Natural killer cell (primary cell): ENCODE data around the gene NXNL2. TPM values are rescaled to one million over a fixed set of nuclear protein-coding genes. Genes with fewer than 3 reads are reported as not detected.

Experiments
- ATAC-seq, 3 donors: fragments of 150-1000 bp in 2 of 3; fragments of 200-7000 bp in 1 of 3; cut with Tn5 transposase; 1 replicate in 1 of 3; 2 replicates in 2 of 3; pipeline ENCODE4 v1.10.0; 2021; ENCODE audit warnings: mild to moderate bottlenecking in 2 of 3, moderate library complexity in 2 of 3
- DNase-seq, 2 donors: peaks; one replicate each; pipeline versions ENCODE4 v3.0.0 to v3.0.0-alpha.2; 2013 to 2021; ENCODE audit warnings: mixed read lengths in 1 of 2
- H3K27ac ChIP-seq: one replicate; pipeline ENCODE4 v1.5.1; 2013; ENCODE audit warnings: mild to moderate bottlenecking, low read length
- H3K27me3 ChIP-seq: one replicate; pipeline ENCODE4 v1.6.1; 2013; ENCODE audit warnings: low read length; ENCODE audit not compliant: control insufficient read depth, insufficient read depth
- H3K36me3 ChIP-seq: one replicate; pipeline ENCODE4 v1.6.1; 2013; ENCODE audit warnings: low read length; ENCODE audit not compliant: control insufficient read depth, insufficient read depth
- H3K4me1 ChIP-seq: one replicate; pipeline ENCODE4 v1.6.1; 2013; ENCODE audit warnings: low read length; ENCODE audit not compliant: control insufficient read depth, insufficient read depth
- H3K4me3 ChIP-seq: one replicate; pipeline ENCODE4 v1.5.1; 2013; ENCODE audit warnings: low read length
- H3K9me3 ChIP-seq: one replicate; pipeline ENCODE4 v1.6.1; 2013; ENCODE audit warnings: low read length; ENCODE audit not compliant: control insufficient read depth, insufficient read depth
- H3K27ac Mint-ChIP-seq, 2 donors: one replicate each; pipeline ENCODE4 v1.8.0; 2022; ENCODE audit warnings: mild to moderate bottlenecking in 2 of 2, mixed read lengths in 2 of 2, moderate library complexity in 1 of 2
- H3K27me3 Mint-ChIP-seq, 2 donors: one replicate each; pipeline ENCODE4 v1.8.0; 2022; ENCODE audit warnings: low read depth in 2 of 2, mixed read lengths in 2 of 2
- H3K36me3 Mint-ChIP-seq: one replicate; pipeline ENCODE4 v1.8.0; 2022; ENCODE audit warnings: mixed read lengths
- H3K4me1 Mint-ChIP-seq, 2 donors: one replicate each; pipeline ENCODE4 v1.8.0; 2022; ENCODE audit warnings: mixed read lengths in 2 of 2
- H3K4me3 Mint-ChIP-seq: one replicate; pipeline ENCODE4 v1.8.0; 2022; ENCODE audit warnings: mild to moderate bottlenecking, moderate library complexity, mixed read lengths
- H3K9me3 Mint-ChIP-seq, 2 donors: one replicate each; pipeline ENCODE4 v1.8.0; 2022; ENCODE audit warnings: mixed read lengths in 2 of 2
- WGBS: methylation state at CpG from one replicate; pipeline ENCODE4 v1.1.7; 2013; ENCODE audit warnings: missing lambda C conversion rate; ENCODE audit not compliant: insufficient coverage; 5-methylcytosine and 5-hydroxymethylcytosine counted together
- intact Hi-C: fragments of 100-400 bp; cut with micrococcal nuclease; formaldehyde crosslinking; loops from one replicate; pipeline ENCODE4 v1.14.2; 2022
- total RNA-seq, 4 donors: library from RNA; stranded (reverse); fragments of 120-200 nt in 1 of 4; gene quantifications; one replicate each; pipeline versions ENCODE4 v1.2.3 to v1.2.4, GENCODE V29; 2013 to 2022
- TF ChIP-seq, protein P1 (sequence below): fragments of 200-600 bp; IDR thresholded peaks from one replicate; pipeline ENCODE4 v1.8.0; 2022; ENCODE audit warnings: antibody characterized with exemption

The NXNL2 gene
- total RNA-seq, 3 donors from 2014 or later (not counting 1 experiment from before 2014, with no cell fraction given), result not detected

DNA sequence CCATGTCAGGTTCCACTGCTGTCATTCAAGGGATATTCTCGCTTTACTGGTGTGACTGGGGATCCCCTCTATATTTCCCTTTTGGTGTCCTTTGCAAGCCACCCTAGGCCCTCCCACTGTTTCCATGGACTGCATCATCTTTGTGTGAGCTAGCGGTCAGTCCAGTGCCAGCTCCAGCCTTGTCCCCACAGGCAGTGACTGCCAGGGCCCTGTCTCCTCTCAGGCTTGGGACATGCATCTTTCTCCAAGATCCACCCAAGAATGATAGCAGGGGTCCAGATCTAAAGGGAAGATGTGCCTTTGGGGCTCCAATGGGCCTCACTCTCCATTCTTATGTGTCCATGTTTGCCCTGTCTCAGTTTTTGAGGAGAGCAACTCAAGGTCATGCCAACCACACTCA lies 37.8 kb upstream of the NXNL2 start:
- H3K9me3 Mint-ChIP-seq, result no peaks in the 10 kb centered on the region
- H3K27ac ChIP-seq, result no peak overlapping the region
- H3K27me3 Mint-ChIP-seq, result no peaks in the 10 kb centered on the region
- no peaks in the 10 kb centered on the region for H3K4me1 ChIP-seq
- 94% methylated on average over 2 of the region's 2 CpGs for WGBS
- H3K27me3 ChIP-seq, result no peaks in the 10 kb centered on the region
- no peak overlapping the region for H3K27ac Mint-ChIP-seq
- no peaks in the 10 kb centered on the region for H3K9me3 ChIP-seq
- no peak for ATAC-seq
- intact Hi-C loops, result no loop called here
- H3K36me3 Mint-ChIP-seq, result no peaks in the 10 kb centered on the region
- H3K36me3 ChIP-seq, result no peaks in the 10 kb centered on the region
- H3K4me1 Mint-ChIP-seq, result no peaks in the 10 kb centered on the region
- DNase-seq, result no peak
- H3K4me3 Mint-ChIP-seq, result no peak overlapping the region
- TF ChIP-seq, protein P1, sequence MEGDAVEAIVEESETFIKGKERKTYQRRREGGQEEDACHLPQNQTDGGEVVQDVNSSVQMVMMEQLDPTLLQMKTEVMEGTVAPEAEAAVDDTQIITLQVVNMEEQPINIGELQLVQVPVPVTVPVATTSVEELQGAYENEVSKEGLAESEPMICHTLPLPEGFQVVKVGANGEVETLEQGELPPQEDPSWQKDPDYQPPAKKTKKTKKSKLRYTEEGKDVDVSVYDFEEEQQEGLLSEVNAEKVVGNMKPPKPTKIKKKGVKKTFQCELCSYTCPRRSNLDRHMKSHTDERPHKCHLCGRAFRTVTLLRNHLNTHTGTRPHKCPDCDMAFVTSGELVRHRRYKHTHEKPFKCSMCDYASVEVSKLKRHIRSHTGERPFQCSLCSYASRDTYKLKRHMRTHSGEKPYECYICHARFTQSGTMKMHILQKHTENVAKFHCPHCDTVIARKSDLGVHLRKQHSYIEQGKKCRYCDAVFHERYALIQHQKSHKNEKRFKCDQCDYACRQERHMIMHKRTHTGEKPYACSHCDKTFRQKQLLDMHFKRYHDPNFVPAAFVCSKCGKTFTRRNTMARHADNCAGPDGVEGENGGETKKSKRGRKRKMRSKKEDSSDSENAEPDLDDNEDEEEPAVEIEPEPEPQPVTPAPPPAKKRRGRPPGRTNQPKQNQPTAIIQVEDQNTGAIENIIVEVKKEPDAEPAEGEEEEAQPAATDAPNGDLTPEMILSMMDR, result no peak
- H3K4me3 ChIP-seq, result no peak overlapping the region

GRCh38 chr9:88498880-88499279 lies 36.1 kb upstream of the NXNL2 start:
- DNase-seq, result no peak
- H3K9me3 Mint-ChIP-seq, result no peaks in the 10 kb centered on the region
- Histone ChIP-seq H3K27me3 (no peaks in the 10 kb centered on the region), H3K36me3 (no peaks in the 10 kb centered on the region), H3K4me1 (no peaks in the 10 kb centered on the region), H3K27ac (no peak overlapping the region), H3K9me3 (no peaks in the 10 kb centered on the region), H3K4me3 (no peak overlapping the region)
- H3K4me1 Mint-ChIP-seq, result no peaks in the 10 kb centered on the region
- no peak for ATAC-seq
- WGBS, result 89% methylated on average over 6 of the region's 6 CpGs
- intact Hi-C loops, result no loop called here
- no peaks in the 10 kb centered on the region for H3K27me3 Mint-ChIP-seq
- no peak overlapping the region for H3K4me3 Mint-ChIP-seq
- TF ChIP-seq, protein P1, result no peak
- no peaks in the 10 kb centered on the region for H3K36me3 Mint-ChIP-seq
- no peak overlapping the region for H3K27ac Mint-ChIP-seq

DNA sequence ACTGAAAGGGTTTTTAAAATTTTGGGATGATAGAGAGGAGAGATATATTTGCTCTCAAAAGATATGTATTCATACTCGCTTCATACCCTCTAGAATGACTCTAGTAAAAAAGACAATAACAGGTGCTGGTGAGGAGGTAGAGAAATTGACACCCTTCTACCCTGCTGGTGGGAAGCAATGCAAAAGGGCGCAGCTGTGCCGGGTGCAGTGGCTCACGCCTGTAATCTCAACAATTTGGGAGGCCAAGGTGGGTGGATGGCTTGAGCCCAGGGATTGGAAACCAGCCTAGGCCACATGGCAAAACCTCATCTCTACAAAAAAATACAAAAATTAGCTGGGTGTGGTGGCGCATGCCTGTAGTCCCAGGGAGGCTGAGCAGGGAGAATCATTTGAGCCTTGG lies 33.9 kb upstream of the NXNL2 start:
- Mint-ChIP-seq H3K27ac (no peak overlapping the region), H3K4me3 (no peak overlapping the region), H3K4me1 (peaks cover 0 to 7% of the 10 kb centered on the region in 2 donors), H3K36me3 (no peaks in the 10 kb centered on the region), H3K9me3 (peaks cover 0 to 3% of the 10 kb centered on the region in 2 donors), H3K27me3 (peaks cover 0 to 4% of the 10 kb centered on the region in 2 donors)
- Histone ChIP-seq H3K9me3 (no peaks in the 10 kb centered on the region), H3K36me3 (no peaks in the 10 kb centered on the region), H3K27ac (no peak overlapping the region), H3K27me3 (no peaks in the 10 kb centered on the region), H3K4me1 (no peaks in the 10 kb centered on the region), H3K4me3 (no peak overlapping the region)
- intact Hi-C loops, result no loop called here
- 100% methylated on average over 1 of the region's 5 CpGs for WGBS
- DNase-seq (no peak), ATAC-seq (no peak)
- TF ChIP-seq, protein P1, result no peak

DNA sequence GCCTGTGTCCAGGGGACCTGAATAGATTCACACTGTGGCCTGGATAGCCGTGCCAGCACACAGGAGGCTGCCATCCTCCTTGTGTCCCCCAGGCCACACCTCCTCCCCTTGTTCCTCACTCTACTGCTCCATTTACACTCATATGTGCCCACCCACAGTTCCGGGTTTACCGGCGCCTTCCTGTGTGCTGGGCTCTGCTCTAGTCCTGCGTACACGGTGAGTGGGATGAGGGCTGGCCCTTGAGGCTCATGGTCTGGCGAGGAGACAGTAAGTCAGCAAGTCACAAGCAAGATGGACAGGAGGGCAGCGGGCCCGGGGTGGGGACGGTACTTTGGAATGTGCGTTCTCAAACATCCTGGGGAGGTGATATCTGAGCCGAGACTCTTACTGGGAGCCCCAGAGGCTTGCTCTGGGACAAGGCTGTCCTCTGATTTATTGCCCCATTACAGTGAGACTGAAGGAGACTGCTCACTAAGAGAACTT lies 32.4 kb upstream of the NXNL2 start:
- H3K27ac ChIP-seq, result no peak overlapping the region
- TF ChIP-seq, protein P1, result no peak
- intact Hi-C loops, result no loop called here
- Mint-ChIP-seq H3K9me3 (peaks cover 0 to 3% of the 10 kb centered on the region in 2 donors), H3K27me3 (peaks cover 0 to 4% of the 10 kb centered on the region in 2 donors), H3K4me3 (no peak overlapping the region), H3K27ac (no peak overlapping the region), H3K36me3 (no peaks in the 10 kb centered on the region), H3K4me1 (peaks cover 0 to 7% of the 10 kb centered on the region in 2 donors)
- DNase-seq (no peak), ATAC-seq (no peak)
- WGBS, result 91% methylated on average over 12 of the region's 12 CpGs
- H3K9me3 ChIP-seq, result no peaks in the 10 kb centered on the region
- H3K4me1 ChIP-seq, result no peaks in the 10 kb centered on the region
- H3K27me3 ChIP-seq, result no peaks in the 10 kb centered on the region
- no peaks in the 10 kb centered on the region for H3K36me3 ChIP-seq
- H3K4me3 ChIP-seq, result no peak overlapping the region
